ENCODE measurements around the gene CD300LG.

The CD300LG gene

GRCh38 chr17:43880420-43880991 is 33.5 kb downstream of the CD300LG start:
- TF ChIP-seq CTCF (IDR thresholded peaks at IDR 0.05; ENCODE audit: extremely low read depth, missing control alignments) = peak; percentile 45
- peak; percentile 61 for DNase-seq (ENCODE audit: low spot score)

- DNase-seq (ENCODE audit: low spot score) = no peak
- TF ChIP-seq CTCF (IDR thresholded peaks at IDR 0.05; ENCODE audit: extremely low read depth, missing control alignments) = no peak
Observed at GRCh38 chr17:43881181-43881580, 34.2 kb downstream of the CD300LG start.

DNA sequence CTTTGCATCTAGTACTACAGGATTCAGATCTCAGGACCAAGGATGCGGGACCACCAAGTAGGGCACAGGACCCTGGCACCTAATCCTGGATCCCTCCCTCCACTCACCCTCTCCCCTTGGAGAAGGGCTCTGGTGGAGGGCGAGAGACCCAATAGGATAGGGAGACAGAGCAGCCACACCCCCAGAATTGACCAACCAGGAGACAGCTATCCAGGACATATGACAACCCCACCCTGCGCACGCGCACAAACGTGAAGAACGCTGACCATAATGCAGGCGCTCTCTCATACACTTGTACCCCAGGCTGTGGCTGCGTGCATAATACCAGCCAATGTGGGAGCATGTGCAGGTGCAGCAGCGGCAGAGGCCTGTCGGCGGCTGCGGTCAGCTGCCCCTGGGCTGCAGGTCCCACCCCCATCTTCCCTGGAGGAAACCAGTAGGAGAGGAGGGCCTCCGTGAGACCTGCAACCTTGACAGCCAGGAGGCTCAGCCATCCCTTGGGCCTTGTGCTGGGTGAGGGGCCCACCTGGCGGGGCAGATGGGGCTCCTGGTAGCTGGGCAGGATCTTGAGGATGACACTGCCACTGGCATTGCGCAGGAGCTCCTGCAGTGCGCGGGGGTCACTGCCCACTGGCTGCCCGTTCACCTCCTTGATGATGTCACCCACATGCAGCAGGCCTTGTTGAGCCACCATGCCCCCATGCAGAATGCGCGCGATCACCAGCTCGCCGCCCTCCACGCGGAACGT is 35.0 kb downstream of the CD300LG start:
- DNase-seq (ENCODE audit: low spot score) = no peak
- no peak for TF ChIP-seq CTCF (IDR thresholded peaks at IDR 0.05; ENCODE audit: extremely low read depth, missing control alignments)

DNA sequence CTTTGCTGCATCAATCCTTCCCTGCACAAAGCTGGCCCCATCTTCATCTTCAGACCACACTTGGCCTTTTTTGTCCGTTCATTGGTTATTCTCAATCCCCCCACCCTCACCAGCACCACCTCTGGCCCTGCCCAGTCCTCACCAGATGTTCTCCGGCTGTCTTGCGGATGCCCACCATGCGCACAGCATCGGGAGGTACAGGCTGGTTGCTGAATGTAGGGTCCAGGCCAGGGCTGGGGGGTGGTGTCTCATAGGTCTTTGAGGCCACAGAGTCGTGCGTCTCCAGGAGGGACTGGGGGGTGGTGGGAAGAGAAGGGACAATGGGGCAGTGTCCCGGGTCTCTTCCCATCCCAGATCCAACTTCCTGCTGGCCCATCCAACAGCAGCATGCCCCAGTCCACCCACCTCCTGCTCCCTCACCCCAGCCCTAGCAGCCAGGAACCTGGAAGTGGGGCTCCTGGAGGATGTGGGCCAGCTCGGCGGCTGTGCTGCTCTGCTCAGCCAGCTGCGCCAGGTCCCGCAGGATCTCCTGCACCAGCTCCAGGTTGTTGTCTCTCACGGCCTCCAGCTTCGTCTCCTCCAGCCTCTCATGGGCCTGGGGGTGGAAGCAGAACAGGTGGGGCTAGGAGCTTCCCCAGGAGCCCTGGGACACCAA is 35.9 kb downstream of the CD300LG start:
- no peak for TF ChIP-seq CTCF (IDR thresholded peaks at IDR 0.05; ENCODE audit: extremely low read depth, missing control alignments)
- DNase-seq (ENCODE audit: low spot score) = no peak

DNA sequence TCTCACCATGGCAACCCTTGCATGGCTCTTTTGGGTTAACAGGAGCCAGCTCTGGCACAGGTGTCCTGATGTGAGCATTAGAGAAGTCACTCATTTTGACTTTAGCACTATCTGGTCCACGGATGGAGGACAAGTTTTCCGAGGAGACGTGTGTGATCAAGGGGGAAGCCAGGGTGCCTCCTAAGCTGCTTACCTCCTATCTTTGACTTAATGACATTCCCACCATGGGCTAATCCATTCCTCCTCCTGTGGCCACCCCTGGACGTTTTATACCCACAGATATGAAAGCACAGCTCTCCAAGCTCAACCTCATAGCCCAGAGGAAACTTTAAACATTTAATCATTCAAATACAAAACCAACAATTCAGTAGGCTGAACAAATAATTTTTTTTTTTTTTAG is 41.6 kb downstream of the CD300LG start:
- TF ChIP-seq CTCF (IDR thresholded peaks at IDR 0.05; ENCODE audit: extremely low read depth, missing control alignments) = no peak
- no peak for DNase-seq (ENCODE audit: low spot score)

DNA sequence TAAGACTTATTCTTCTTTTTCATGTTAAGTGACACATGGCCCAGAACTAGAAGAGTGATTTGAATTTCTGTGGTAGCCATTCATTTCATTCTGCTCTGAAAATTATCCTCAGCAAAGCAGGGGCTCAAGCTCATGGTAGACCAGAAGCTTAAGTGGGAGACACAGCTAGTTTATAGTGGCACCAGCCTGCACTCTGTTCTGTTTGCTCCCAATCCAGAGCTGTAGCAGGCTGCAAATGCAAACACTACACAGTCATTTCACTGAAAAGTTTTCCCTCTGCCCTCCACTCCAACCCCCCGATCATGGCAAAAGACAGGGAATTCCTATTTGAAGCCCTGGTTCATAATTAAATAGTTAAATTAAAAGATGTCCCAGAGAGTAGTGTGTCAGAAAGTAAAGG is 43.3 kb downstream of the CD300LG start:
- no peak for TF ChIP-seq CTCF (IDR thresholded peaks at IDR 0.05; ENCODE audit: extremely low read depth, missing control alignments)
- DNase-seq (ENCODE audit: low spot score) = no peak

Data from GM20000 (cell line).